Activated T-cell treated with anti-CD3 and anti-CD28 coated beads for 48 hours (primary cell): Measurements from ENCODE around the gene CBFB.
"Not testable (repeated sequence)": the region's sequence is repeated elsewhere in the genome, so short reads cannot be mapped to it uniquely, and the experiment has no call there.

Experiments used
- DNase-seq: peaks from one replicate; pipeline ENCODE4 v3.0.0-alpha.2; 2020; ENCODE audit warnings: low read depth

The CBFB gene

GRCh38 chr16:67028696-67029253, at the start of gene CBFB:
Gene CBFB (plus strand): TSS chr16:67029149. CDS start chr16:67029408, 259 bp downstream.
- DNase-seq: peak; percentile 93

GRCh38 chr16:66983033-66983432, 45.9 kb upstream of the CBFB start:
- DNase-seq: no peak

- peak; percentile 71 for DNase-seq
These were observed 44.0 kb upstream of the CBFB start for GRCh38 chr16:66984892-66985311.

- DNase-seq: no peak
These were observed 42.4 kb upstream of the CBFB start for GRCh38 chr16:66986559-66986958.

GRCh38 chr16:66988197-66988788, 40.7 kb upstream of the CBFB start, which contains the start of gene CES4A:
Gene CES4A (plus strand): TSS chr16:66988589. CDS start chr16:66988773, 184 bp downstream.
- DNase-seq: no peak

- no peak for DNase-seq
These were observed 37.3 kb upstream of the CBFB start for GRCh38 chr16:66991545-66992077.

GRCh38 chr16:66993558-66993957, 35.4 kb upstream of the CBFB start:
- not testable (repeated sequence) for DNase-seq

- no peak for DNase-seq
These were observed 32.5 kb upstream of the CBFB start for GRCh38 chr16:66996324-66996982.

- no peak for DNase-seq
These were observed 32.0 kb upstream of the CBFB start for GRCh38 chr16:66996983-66997358.

- peak; percentile 55 for DNase-seq
These were observed 28.3 kb upstream of the CBFB start for GRCh38 chr16:67000384-67001351.

GRCh38 chr16:67001726-67002125, 27.2 kb upstream of the CBFB start:
- no peak for DNase-seq

- no peak for DNase-seq
These were observed 21.9 kb upstream of the CBFB start for GRCh38 chr16:67006930-67007658.

- DNase-seq: no peak
These were observed 19.8 kb upstream of the CBFB start for GRCh38 chr16:67009158-67009557.

- no peak for DNase-seq
These were observed 17.7 kb upstream of the CBFB start for GRCh38 chr16:67011274-67011673.

- no peak for DNase-seq
These were observed 15.6 kb upstream of the CBFB start for GRCh38 chr16:67013233-67013822.

GRCh38 chr16:67013823-67014633, 14.9 kb upstream of the CBFB start:
- peak; percentile 84 for DNase-seq

GRCh38 chr16:67014634-67015312, 14.2 kb upstream of the CBFB start:
- DNase-seq: no peak

- DNase-seq: no peak
These were observed 13.6 kb upstream of the CBFB start for GRCh38 chr16:67015313-67015731.

GRCh38 chr16:67016143-67016542, 12.8 kb upstream of the CBFB start:
- no peak for DNase-seq
